GOT3 (cell line): ENCODE results near the gene HAGH.

Source experiments
- DNase-seq: peaks from one replicate; lab custom pipeline; 2025; ENCODE audit warnings: mixed read lengths; lab: John Stamatoyannopoulos, UW

HAGH gene

DNA sequence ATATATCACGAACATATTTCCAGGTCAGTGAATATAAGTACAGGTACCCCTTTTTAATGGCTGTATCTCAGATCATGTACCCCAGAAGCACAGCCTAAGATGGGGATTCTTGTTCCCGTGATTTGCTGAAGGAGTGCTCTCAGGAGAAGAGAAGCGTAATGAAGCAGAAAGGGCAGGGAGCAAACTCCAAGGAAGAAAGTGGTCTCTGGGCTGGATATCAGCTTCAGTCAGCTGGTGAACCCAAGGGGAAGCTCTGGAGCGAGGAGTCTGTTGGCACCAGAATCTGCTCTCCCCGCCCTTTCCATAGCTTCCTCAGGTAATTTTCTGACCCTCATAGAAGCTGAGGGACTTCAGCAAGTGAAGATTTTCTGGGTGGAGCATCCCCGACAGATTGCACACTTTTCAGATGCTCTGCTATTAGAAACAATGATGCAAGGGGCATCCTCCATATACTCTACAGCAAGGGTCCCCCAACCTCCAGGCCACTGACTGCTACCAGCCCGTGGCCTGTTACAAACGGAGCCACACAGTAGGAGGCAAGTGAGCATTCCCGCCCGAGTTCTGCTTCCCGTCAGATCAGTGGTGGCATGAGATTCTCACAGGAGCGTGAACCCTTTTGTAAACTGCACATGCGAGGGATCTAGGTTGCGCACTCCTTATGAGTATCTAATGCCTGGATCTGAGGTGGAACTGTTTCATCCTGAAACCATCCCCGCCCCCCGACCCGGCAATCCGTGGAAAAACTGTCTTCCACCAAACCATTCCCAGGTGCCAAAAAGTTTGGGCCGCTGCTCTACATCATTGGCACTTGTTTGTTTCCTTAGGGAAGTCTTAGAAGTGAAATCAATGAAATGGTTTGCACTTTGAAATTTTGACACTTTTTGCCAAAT, 4.8 kb upstream of the HAGH start:
- no peak for DNase-seq

DNA sequence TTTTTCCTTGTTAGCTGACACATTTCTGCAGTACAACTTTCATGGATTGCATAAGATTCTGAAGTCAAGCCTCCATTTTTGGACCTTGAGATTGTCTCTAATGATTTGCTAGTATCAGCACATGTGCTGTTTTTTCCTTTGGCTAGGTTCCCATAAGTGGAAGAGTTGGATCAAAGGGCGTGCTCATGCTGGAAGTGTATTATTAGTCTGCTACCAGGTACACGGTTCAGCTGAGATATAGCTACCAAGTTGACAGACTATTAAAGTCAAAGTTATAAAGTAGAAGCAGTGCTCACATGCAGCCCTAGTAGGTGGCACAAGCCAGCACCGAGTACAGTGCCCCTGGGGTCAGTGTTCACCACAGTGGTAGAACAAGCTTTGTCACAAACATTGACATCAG, 3.6 kb upstream of the HAGH start:
- no peak for DNase-seq

DNA sequence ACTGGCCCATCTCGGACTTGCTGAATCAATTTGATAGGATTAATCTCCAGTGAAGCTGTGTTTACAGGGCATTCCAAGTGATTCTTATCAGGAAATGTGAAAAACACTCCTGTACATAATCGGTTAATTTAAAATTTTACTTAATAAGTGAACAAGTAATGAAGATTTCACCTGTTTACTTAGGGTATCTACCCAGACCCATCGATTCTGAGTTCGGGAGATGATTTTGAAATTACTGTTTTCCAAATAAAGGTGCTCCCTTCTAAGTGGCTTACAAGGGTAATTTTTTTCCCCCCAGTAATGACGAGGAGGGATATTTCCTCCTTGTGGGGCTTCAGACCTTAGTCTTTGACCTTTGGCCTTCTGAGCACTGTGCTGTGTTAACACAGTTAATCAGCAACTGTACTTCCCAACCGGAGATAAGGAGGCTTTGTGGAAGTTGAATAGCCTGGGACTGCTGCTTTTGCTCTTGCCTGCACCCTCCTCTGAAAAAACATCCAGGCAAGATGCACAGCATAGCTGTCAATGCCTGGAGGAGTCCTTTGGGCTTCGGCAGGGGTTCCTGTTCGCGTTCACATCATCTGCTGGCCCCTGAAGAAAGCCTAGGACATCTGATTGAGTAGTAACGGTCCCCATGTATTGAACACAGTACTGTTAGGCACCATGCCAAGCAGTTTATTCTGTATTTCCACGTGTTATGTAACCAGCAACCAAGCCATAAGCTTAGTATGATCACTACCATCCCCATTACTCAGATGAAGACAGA, 2.2 kb upstream of the HAGH start:
- no peak for DNase-seq

DNA sequence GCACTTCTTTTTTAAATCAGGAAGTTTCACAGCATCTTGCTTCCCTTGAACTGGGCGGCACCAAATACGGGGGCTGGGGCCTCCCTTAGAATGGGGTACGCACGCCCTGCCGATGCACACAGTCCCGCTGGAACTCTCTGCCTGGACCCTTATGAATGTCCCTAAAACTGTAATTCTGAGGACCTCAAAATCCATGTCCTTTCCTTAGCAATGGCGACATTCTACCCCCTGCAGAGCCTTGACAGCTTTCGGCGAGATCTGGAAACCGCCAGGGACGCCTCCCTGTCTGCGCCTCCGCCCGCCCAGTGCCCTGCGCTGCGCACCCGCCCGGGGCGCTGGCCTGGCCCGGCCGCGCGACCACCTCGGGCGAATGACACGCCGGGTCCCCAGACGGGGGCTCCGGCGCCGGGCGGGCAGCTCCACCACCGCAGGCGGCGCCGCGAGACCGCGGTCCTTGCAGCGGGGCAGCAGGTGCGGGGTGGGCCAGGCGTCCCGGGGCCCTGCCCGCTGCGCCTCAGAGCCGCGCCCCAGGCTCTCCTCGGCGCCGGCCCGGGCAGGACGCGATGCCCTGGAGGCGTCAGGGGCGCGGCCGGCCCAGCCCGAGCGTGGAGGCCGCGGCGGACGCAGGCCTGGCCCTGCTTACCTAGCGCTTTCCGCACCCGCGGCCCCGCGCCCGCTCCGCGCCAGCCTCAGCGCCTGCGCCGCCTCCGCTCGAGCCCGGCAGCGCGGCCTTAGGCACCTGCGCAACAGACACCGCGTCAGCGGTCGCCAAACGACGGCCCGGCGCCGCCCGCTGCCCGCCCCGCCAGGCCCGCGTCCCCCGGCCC, 548 bp downstream of the HAGH start:
- DNase-seq = no peak

DNA sequence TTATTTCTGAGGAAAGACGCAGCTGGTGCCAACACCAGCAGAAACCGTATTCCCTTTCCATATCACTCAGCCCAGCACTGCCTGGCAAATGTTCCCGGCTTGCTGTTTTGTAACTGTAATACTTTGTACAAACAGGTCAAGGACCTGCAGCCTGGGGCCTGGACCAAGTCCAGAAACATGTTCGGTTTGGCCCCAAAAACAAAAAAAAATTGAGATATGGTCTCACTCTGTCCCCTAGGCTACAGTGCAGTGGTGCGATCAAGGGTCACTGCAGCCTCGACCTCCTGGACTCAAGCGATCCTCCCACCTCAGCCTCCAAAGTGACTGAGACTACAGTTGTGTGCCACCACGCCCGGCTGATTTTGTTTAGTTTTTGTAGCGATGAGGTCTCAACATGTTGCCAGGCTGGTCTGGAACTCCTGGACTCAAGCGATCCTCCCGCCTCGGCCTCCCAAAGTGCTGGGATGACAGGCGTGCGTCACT, 1.2 kb downstream of the HAGH start:
- no peak for DNase-seq

DNA sequence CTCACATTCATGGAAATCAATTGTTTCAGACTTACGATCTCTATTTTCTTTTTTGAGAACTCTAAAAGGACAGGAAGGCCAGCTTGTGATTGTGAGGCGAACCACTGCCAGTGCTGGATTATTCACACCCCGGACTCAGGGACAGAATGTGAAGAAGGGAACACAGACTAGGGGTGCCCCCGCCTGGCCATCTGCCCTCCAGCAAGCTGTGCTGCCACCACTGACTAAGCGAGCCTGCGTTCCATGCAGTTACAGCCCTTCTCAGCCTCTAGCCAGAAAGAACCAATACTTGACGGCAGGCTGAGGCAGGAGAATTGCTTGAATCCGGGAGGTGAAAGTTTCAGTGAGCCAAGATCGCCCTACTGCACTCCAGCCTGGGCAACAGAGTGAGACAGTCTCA, 2.8 kb downstream of the HAGH start:
- DNase-seq = no peak

DNA sequence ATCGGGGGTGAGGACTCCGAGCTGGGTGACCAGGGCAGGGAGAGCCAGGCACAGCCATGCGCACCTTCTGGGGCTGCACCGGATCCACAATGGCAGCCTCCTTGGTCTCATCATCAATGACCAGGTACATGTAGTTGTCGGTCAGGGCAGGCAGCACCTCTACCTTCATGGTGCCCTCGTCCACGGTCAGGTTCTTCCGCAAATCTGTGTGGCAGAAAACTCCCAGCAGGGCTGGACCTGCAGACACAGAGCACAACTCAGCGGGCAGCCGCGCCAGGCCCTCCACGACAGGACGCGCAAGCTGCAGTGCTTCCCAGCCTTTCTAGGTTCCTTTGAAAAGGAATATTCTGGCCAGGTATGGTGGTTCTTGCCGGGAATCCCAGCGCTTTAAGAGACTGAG, 3.8 kb downstream of the HAGH start:
- no peak for DNase-seq

DNA sequence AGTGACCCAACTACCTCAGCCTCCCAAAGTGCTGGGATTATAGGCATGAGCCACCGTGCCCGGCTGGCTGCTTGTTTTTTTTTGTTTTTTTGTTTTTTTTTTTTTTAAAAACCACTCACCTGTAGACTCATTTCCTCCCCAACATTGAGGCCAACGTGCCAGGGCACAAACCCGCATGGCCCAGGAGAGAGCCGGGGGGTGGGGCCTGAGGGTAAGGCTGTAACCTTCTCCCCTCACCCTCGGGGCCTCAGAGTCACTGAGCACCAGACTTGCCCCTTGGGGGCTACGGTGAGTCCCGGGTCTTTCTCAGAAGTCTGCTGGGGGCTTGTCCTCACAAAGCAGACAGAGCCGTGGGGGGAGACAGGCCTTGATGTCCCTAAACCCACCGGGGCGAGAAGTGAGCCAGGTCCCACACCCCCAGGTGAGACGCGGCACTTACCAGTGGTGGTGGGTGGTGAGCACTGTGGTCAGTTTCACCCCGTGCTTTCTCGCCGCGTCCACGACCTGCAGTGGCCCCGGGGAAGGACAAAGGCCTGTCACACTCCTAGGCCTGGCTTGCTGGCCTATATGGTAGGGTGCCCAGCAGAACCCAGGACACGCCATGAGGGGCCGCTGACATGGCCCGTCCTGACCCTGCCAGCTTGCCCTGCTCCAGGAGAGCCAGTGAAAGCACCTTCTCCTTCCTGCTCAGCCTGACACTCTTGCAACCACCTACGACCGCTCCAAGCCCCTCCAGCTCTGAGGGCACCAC, 4.6 kb downstream of the HAGH start:
- no peak for DNase-seq

DNA sequence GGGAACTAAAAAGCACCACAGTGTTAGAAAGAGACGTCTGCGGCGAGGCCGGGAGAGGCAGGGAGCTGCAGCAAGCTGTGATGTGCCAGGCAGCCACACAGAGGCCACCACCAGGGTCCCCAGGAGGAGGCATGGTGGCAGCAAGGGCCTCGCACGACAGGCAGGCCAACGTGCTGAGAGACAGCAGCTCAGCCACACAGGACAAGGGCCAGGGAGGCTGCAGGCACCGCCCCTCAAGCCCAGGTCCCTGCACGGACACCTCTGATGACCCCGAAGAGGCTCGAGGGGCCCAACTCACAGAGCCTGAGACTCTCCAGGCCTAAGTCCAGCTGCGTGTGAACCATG, 5.7 kb downstream of the HAGH start:
- no peak for DNase-seq

DNA sequence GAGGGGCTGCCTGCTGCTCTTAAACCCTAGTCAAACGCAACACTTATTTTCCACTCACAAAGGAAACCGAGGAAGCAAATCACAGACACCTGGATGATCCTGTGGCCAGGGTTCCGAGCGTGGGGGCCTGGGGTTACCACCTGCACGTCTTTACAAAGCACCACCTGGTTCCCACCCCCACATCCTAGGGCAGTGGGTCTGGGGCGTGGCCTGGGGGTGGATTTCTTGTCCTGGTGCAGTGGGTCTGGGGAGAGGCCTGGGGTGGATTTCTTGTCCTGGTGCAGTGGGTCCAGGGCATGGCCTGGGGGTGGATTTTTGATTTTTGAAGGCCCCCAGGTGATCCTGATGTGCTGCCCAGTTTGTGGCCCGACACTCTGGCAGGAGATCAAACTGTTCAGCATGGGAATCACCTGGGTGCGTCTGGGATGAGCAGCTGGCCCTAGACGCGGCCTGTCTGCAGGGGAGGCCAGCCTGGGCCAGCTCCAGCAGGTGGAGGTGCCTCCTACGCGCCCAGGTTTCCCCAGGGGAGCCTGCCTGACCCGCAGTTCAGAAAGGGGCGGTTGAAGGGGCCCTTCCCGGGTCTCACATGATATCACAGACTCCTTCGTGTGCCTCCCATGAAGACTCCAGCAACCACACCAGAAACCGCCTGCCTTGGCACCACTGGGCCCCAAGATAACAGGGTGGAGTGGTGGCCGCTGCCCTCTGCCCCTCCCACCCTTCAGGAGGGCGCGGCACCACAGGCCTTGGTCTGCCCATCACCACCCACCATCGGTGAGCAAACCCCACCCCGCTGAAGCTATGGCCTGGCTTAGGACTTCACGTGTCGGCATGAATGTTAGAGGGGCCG, 6.3 kb downstream of the HAGH start:
- DNase-seq = no peak

DNA sequence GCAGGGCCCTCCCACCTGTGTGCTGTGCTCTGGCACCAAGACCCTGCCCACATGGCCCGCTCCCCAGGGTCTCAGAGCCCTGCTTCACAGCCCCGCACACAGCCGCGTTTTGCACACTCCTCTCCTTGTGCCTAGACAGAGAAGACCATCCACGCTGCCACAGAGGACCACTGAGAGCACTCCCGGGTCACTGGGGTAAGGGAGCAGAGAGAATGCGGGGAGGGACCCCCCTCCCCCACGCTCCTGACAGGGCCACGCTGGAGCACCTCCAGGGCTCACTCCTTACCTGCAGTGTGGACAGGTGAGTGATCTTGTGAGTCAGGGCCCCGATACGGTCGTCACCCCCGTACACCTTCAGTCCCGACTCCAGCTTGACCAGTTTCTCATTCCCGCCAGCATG, 7.0 kb downstream of the HAGH start:
- DNase-seq = no peak

DNA sequence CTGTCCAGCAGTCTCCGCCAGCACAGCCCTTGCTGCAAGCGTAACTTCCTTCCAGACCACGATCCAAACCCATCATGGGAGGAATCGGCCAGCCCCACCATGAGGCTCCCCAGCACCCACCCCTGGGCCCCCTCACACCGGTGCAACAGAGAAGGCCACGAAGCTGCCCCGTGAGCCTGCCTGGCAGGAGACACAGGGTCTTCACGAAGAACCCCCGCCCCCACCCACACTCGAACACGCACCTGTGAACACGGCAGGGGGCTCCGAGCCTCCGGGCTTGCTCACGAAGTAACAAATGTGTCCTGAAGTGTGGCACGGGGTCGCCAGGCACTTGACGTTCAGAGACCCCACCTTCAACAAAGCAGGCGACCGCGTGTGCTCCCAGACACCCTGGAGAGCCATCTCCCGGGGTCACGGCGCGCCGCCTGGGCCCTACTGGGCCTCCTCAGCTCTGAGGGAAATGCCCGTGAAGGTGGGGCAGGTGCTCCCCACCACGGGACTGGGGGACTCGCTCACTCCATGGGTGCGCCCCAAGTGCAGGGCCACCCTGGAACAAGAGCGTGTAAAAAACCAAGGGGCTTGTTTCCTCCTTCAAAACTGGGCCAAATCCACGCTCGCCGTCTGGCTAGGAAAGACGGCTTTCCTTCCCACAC, 7.6 kb downstream of the HAGH start:
- DNase-seq = no peak

DNA sequence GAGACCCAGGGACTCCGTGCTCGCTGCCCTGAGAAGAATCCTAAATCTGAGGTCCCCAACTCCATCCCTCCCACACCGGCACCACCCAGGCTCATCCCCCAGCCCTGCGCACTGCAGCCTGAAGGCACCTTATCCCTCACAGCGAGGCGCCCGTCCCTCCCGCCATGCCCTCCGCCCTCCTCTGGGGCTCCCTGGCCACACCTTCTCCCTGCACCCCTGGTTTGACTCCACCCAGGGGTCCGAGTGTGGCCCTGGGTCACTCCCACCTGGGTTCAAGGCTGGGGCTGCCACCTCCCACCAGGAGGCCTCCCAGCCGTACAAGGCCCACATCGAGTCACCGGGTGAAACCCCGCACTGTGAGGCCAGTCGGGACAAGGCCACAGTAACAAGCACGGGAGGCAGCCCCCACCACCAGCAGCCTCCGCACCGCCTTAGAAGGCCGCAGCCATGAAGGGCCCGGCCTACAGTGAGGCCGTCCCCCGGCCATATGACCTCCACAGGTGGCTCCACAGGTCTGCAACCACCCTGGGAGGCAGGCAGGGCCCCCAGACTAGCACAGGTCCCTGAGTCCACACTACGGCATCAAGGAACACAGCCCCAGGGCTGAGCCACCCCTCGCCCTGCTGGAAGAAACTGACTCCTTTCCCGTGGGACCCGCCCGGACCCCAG, 8.3 kb downstream of the HAGH start:
- no peak for DNase-seq

DNA sequence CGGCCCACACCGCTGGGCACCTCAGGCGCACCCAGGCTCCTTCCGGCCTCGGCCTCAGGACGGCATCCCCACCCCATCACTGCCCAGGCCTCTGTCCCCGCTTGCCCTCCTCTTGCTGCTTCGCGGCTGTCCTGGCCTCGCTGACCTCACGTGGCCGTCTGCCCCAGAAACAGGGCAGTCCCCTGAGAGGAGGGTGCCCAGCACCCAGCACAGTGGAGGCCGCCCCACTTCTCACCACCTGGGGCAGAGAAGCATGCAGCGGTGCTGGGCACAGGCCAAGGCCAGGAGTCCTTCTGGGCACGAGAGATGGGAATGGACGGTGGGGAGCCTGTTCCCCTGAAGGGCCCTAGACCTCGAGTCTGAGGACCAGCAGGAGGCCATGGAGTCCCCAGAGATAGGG, 8.9 kb downstream of the HAGH start:
- no peak for DNase-seq

DNA sequence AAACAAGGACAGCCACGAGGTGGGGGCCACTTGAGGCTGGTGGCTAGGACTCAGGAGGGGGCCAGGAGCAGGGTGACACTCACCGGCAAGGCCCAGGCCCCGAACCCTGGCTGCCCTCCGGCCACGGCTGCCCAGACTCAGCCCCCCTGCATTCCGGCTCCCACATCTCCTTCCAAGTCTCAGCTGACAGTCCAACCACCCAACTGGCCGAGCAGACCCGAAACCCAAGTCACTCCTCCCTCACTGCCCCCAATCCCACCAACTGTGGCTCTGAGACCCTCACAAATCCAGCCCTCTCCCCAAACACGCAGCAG, 9.4 kb downstream of the HAGH start:
- DNase-seq = no peak

DNA sequence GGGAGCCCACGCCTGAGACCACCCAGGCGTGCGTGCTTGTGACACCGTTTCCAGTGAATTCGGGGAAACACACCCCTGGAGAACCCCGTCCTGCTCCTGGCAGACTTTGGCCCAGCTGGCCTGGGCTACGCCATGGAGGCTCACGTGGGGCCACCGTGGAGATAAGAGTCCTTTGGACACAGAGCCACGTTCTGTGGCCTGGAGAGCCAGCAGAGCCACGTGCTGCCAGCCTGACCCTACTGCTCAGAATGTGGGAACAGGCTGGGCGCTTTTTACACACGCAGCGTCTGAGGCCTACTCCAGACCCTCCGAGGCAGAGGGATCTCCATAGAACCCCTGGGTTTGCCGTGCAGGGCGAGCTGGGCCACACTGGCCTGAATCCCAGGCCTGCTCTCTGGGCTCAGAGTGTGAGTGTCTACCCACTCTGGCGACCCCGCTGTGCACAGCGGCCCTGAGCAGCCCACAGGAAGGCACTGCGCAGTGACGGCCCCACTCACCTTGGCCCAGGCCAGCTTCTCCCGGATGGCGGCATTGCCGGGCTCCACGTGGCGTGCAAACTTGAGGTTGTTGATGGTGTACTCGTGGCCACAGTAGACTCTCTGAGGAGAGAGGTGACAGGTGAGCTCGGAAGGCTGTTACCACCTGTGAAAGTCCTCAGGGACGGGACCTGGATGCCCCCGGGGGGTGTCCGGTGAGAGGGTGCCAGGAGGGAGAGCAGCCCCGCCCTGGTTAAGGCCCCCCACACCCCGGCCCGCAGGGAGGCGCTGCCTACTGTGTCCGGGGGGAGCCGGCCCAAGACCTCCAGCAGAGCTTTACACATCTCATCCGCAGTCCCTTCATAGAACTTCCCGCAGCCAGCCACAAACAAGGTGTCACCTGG, 10.0 kb downstream of the HAGH start:
- DNase-seq = no peak

DNA sequence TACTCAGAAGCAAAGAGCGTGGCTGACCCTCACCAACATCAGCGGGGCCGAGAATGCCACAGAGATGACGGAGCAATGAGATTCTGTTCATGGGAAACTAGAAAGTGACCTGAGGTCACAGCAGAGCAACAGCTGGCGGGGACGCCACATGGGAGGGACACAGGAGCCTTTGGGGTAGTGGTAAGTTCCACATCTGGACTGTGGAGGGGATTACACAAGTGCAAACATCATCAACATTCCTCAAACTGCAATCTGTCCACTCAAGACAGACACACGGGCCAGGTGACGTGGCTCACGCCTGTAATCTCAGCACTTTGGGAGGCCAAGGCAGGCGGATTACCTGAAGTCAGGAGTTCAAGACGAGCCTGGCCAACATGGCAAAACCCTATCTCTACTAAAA, 11.2 kb downstream of the HAGH start:
- DNase-seq = no peak

DNA sequence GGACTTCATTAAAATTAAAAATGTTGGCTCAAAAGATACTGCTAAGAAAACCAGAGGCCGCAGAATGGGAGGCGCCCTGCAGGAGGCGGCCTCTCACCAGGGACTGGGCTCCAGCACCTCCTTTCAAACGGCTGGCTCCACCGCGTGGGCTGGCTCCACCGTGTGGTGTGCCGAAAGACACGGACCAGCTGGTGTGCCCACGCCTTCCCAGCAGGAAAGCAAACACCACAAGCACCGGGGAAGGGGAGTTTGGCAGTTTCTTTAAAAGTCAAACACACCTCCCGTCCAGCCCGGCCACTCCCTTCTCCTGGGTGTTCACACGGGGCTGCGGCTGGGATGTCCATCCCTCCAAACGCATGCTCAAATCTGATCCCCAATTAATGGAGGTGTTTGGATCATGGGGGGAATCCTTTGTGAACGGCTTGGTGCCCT, 13.9 kb downstream of the HAGH start:
- peak; percentile 30 for DNase-seq

DNA sequence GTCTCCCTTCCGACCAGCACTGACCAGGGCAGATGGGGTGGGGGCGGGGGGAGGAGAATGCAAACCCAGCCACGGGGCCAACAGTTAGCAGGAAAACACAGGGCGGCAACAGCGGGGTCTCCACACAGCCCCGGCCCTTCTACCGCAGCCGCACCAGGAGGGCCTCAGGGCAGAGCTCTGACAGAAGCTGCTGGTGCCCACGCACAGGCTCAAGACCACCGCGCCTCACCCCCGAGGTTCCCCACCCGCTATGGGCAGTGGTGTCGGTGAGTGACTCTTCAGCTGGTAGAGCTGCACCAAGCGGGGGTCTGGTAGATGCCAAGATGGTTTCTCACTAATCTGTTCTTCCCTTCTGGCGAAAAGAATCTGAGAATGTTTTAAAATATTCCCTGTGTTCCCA, 16.1 kb downstream of the HAGH start:
- DNase-seq = no peak
